GM23338 (cell line): ENCODE data around the gene CCDC181. TPM values are rescaled to one million over a fixed set of nuclear protein-coding genes. Genes with fewer than 3 reads are reported as not detected.

Experiments used
- ATAC-seq: fragments of 200-7000 bp; cut with Tn5 transposase; 3 replicates; pipeline ENCODE4 v1.9.1; 2020
- DNase-seq: peaks from one replicate; pipeline ENCODE4 v3.0.0-alpha.2; 2015; ENCODE audit warnings: low spot score
- H2AFZ ChIP-seq: fragments of 200-600 bp; sonication (generic); 2 replicates; pipeline ENCODE4 v1.8.0; 2016; ENCODE audit warnings: antibody characterized with exemption, mild to moderate bottlenecking, moderate library complexity
- H3F3A ChIP-seq: fragments of 200-600 bp; sonication (generic); replicated peaks from 2 replicates; pipeline ENCODE4 v1.8.0; 2017; ENCODE audit warnings: antibody characterized with exemption, mixed run types, low read depth
- H3K27ac ChIP-seq: fragments of 200-600 bp; sonication (generic); 2 replicates; pipeline ENCODE4 v1.6.1; 2016; ENCODE audit warnings: low read depth
- H3K27me3 ChIP-seq: fragments of 200-600 bp; sonication (generic); 2 replicates; pipeline ENCODE4 v1.8.0; 2016; ENCODE audit warnings: mild to moderate bottlenecking, mixed run types, moderate library complexity; ENCODE audit not compliant: insufficient read depth
- H3K36me3 ChIP-seq: fragments of 200-600 bp; sonication (generic); 2 replicates; pipeline ENCODE4 v1.8.0; 2016; ENCODE audit warnings: mild to moderate bottlenecking; ENCODE audit not compliant: insufficient read depth
- H3K4me1 ChIP-seq: fragments of 200-600 bp; sonication (generic); 2 replicates; pipeline ENCODE4 v1.8.0; 2016; ENCODE audit warnings: mild to moderate bottlenecking, moderate library complexity; ENCODE audit not compliant: insufficient read depth
- H3K4me2 ChIP-seq: fragments of 200-600 bp; sonication (generic); 2 replicates; pipeline ENCODE4 v1.7.1; 2017; ENCODE audit warnings: mixed run types
- H3K4me3 ChIP-seq: fragments of 200-600 bp; sonication (generic); 2 replicates; pipeline ENCODE4 v1.6.1; 2016; ENCODE audit warnings: mixed run types
- H3K79me2 ChIP-seq: fragments of 200-600 bp; sonication (generic); replicated peaks from 2 replicates; pipeline ENCODE4 v1.8.0; 2017; ENCODE audit warnings: mild to moderate bottlenecking; ENCODE audit not compliant: insufficient read depth
- H3K9me2 ChIP-seq: fragments of 200-600 bp; sonication (generic); 2 replicates; pipeline ENCODE4 v1.8.0; 2017; ENCODE audit not compliant: insufficient read depth
- H4K20me1 ChIP-seq: fragments of 200-600 bp; sonication (generic); replicated peaks from 2 replicates; pipeline ENCODE4 v1.8.0; 2017; ENCODE audit warnings: mild to moderate bottlenecking; ENCODE audit not compliant: insufficient read depth
- H3K27ac Mint-ChIP-seq: 2 replicates; pipeline ENCODE4 v1.8.0; 2020; ENCODE audit warnings: inconsistent platforms, mild to moderate bottlenecking, moderate library complexity, mixed read lengths
- H3K27me3 Mint-ChIP-seq: 3 replicates; pipeline ENCODE4 v1.8.0; 2022; ENCODE audit warnings: low read depth, mild to moderate bottlenecking, moderate library complexity, mixed read lengths, inconsistent platforms; ENCODE audit not compliant: insufficient read depth, poor library complexity
- H3K36me3 Mint-ChIP-seq: 3 replicates; pipeline ENCODE4 v1.8.0; 2021; ENCODE audit warnings: low read depth, mild to moderate bottlenecking, inconsistent platforms, moderate library complexity, mixed read lengths
- H3K4me1 Mint-ChIP-seq: 3 replicates; pipeline ENCODE4 v1.8.0; 2020; ENCODE audit warnings: mild to moderate bottlenecking, inconsistent platforms, mixed read lengths
- H3K4me3 Mint-ChIP-seq: 3 replicates; pipeline ENCODE4 v1.8.0; 2021; ENCODE audit warnings: moderate library complexity, mild to moderate bottlenecking, inconsistent platforms, mixed read lengths
- H3K9me3 Mint-ChIP-seq: 3 replicates; pipeline ENCODE4 v1.8.0; 2020; ENCODE audit warnings: moderate library complexity, mild to moderate bottlenecking, inconsistent platforms, mixed read lengths
- CREB1 ChIP-seq: fragments of 250-450 bp; sonication (Bioruptor Pico); IDR thresholded peaks from 2 replicates; pipeline ENCODE4 v1.5.0; 2020; ENCODE audit warnings: low read depth, mild to moderate bottlenecking, moderate library complexity
- EZH2phosphoT487 ChIP-seq: fragments of 200-600 bp; sonication (generic); IDR thresholded peaks from one replicate; pipeline ENCODE4 v1.8.1; 2018; ENCODE audit warnings: antibody characterized with exemption; ENCODE audit not compliant: unreplicated experiment
- JUNB ChIP-seq: IDR thresholded peaks from one replicate; pipeline ENCODE4 v1.6.1; 2016; ENCODE audit warnings: antibody characterized with exemption; ENCODE audit not compliant: unreplicated experiment
- NANOG ChIP-seq: IDR thresholded peaks from 2 replicates; pipeline ENCODE4 v1.6.1; 2016; ENCODE audit warnings: antibody characterized with exemption, borderline replicate concordance
- POLR2AphosphoS5 ChIP-seq: IDR thresholded peaks from 2 replicates; pipeline ENCODE4 v1.6.1; 2016; ENCODE audit warnings: antibody characterized with exemption, low read depth
- STAT1 ChIP-seq: IDR thresholded peaks from one replicate; pipeline ENCODE4 v1.6.1; 2016; ENCODE audit warnings: antibody characterized with exemption; ENCODE audit not compliant: unreplicated experiment
- long read RNA-seq: library from polyadenylated mRNA; unstranded; transcript quantifications from one replicate; pipeline ENCODE4 v2.0.0, GENCODE V29; 2020; ENCODE audit not compliant: unreplicated experiment
- polyA plus RNA-seq: library from polyadenylated mRNA; unstranded; fragments of >200 nt; fragmentation: Nextera tagmentation; extraction: Ambion mirVana; gene quantifications from 2 replicates; pipeline ENCODE4 v1.2.1, GENCODE V29; 2016
- total RNA-seq: library from RNA; depleted of rRNA; stranded (reverse); fragments of >200 nt; shearing (Covaris generic); gene quantifications from 2 replicates; pipeline ENCODE4 v1.2.3, GENCODE V29; 2014; rRNA removed
- TF ChIP-seq, protein P1 (sequence below): IDR thresholded peaks from 2 replicates; pipeline ENCODE4 v1.6.1; 2016; ENCODE audit warnings: antibody characterized with exemption
- TF ChIP-seq, protein P2 (sequence below): fragments of 250-450 bp; sonication (Bioruptor Pico); IDR thresholded peaks from 2 replicates; pipeline ENCODE4 v1.5.0; 2020; ENCODE audit warnings: mild to moderate bottlenecking, moderate library complexity
- TF ChIP-seq, protein P3 (sequence below), 2 experiments: fragments of 200-600 bp in 1 of 2; sonication (generic) in 1 of 2; conservative IDR thresholded peaks; 2 replicates each; pipeline versions ENCODE4 v1.5.1 to v1.6.1; 2016 to 2017; ENCODE audit warnings: antibody characterized with exemption in 2 of 2, low read depth in 2 of 2, mild to moderate bottlenecking in 2 of 2, moderate library complexity in 1 of 2

Gene CCDC181
- total RNA-seq, result 3.1 and 3.4 TPM in 2 replicates
- polyA plus RNA-seq, result 6.0 and 9.0 TPM in 2 replicates
- long read RNA-seq, partial matches to known transcripts, result 0 of 1 reads
- long read RNA-seq, other reads (novel, unspliced or antisense), result 0 of 1 reads

DNA sequence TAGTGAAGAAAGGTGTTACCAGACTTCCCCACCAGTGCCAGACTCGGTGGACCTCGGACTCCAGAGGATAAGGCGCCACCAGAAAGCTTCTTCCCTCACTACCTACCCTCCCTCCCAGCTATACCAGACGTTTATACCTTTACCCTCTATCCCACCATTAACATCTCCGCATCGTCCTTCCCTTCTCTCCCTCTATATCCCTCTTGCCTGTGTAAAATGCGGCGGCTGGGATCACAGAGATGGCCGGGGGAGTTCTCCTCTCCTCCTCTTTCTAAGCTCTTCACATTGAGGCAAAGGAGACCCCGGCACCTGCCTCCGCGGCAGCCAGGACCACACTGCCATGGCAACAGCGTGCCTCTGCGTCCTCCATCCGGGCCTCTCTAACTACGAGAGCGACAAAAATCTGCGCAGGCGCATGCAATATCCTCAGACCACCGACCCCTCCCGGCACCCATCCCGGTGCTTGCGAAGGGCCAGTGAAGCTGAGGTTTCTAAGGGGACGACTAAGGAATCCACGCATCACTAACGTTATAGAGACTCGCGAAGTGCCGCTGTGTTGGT lies at the start of gene CCDC181:
Gene CCDC181 (minus strand): TSS at position 394 of the 561 bp plus-strand sequence. CDS start 2,547 bp downstream, outside the sequence.
- Histone ChIP-seq H3K27ac (no peak within 1 kb of the TSS), H3F3A (no peaks in the 10 kb centered on the region), H3K9me2 (no peaks in the 10 kb centered on the region), H3K36me3 (no peaks in the 10 kb centered on the region), H4K20me1 (no peaks in the 10 kb centered on the region), H3K4me3 (peak within 1 kb of the TSS; percentile 59), H2AFZ (peak within 1 kb of the TSS; percentile 83; the same call in 1 of the 2 replicates), H3K79me2 (no peaks in the 10 kb centered on the region), H3K27me3 (peaks cover 23% of the 10 kb centered on the region), H3K4me1 (peaks cover 4% of the 10 kb centered on the region), H3K4me2 (peak within 1 kb of the TSS; percentile 79)
- H3K27ac Mint-ChIP-seq, result 0 out of 2 replicates have a peak within 1 kb of the TSS, but pooled peaks have one; percentile 76
- ATAC-seq (peak; percentile 100), DNase-seq (peak; percentile 97)
- peaks cover 10% of the 10 kb centered on the region; the same call in 2 of the 3 replicates for H3K4me1 Mint-ChIP-seq
- peak within 1 kb of the TSS; percentile 98 for H3K4me3 Mint-ChIP-seq
- H3K27me3 Mint-ChIP-seq, result peaks cover 6% of the 10 kb centered on the region
- TF ChIP-seq CREB1 (CRISPR knock-in tag), result peak; percentile 34; the same call in 1 of the 2 replicates
- TF ChIP-seq, protein P1, sequence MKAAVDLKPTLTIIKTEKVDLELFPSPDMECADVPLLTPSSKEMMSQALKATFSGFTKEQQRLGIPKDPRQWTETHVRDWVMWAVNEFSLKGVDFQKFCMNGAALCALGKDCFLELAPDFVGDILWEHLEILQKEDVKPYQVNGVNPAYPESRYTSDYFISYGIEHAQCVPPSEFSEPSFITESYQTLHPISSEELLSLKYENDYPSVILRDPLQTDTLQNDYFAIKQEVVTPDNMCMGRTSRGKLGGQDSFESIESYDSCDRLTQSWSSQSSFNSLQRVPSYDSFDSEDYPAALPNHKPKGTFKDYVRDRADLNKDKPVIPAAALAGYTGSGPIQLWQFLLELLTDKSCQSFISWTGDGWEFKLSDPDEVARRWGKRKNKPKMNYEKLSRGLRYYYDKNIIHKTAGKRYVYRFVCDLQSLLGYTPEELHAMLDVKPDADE, result no peak
- peak; percentile 64 for TF ChIP-seq POLR2AphosphoS5
- peaks cover 3% of the 10 kb centered on the region; the same call in 1 of the 3 replicates for H3K9me3 Mint-ChIP-seq
- no peaks in the 10 kb centered on the region for H3K36me3 Mint-ChIP-seq

DNA sequence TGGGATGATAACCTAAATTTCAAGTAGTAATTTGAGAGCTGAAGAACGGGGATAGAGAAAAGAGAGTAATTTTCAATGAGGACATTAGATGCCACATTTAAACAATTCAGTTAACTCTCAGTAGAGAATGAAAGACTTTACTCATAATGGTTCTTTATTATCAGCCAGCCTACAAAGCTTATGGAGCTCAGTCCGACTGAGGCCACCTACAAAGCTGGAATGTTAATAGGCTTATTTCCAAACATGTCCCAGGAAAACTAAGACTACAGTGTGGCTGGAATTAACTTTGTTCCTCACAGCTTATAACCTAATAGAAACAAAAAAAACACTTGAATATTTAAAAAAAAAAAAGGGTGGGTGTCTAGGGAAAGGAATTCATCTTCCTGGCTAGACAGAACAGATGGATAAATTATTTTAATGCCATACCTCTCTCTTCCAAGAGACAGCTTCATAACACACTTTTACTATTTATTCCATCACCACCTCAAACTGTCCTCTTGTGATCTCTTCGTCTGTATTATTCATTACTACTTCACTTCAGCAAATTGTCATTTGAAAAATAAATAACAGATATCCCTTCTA lies 48.6 kb upstream of the CCDC181 start:
- Mint-ChIP-seq H3K27me3 (peaks cover 2% of the 10 kb centered on the region), H3K4me1 (peaks cover 23% of the 10 kb centered on the region), H3K36me3 (peaks cover 13% of the 10 kb centered on the region), H3K4me3 (no peak overlapping the region), H3K9me3 (no peaks in the 10 kb centered on the region), H3K27ac (no peak overlapping the region)
- no peak overlapping the region for H2AFZ ChIP-seq
- H3K79me2 ChIP-seq, result peaks cover 51% of the 10 kb centered on the region
- DNase-seq (no peak), ATAC-seq (no peak)
- H3K4me1 ChIP-seq, result peaks cover 23% of the 10 kb centered on the region
- no peak overlapping the region for H3K27ac ChIP-seq
- peaks cover 2% of the 10 kb centered on the region; the same call in 1 of the 2 replicates for H4K20me1 ChIP-seq
- H3K4me2 ChIP-seq, result no peak overlapping the region
- H3K36me3 ChIP-seq, result peaks cover 3% of the 10 kb centered on the region
- no peaks in the 10 kb centered on the region for H3K27me3 ChIP-seq
- TF ChIP-seq, protein P2, sequence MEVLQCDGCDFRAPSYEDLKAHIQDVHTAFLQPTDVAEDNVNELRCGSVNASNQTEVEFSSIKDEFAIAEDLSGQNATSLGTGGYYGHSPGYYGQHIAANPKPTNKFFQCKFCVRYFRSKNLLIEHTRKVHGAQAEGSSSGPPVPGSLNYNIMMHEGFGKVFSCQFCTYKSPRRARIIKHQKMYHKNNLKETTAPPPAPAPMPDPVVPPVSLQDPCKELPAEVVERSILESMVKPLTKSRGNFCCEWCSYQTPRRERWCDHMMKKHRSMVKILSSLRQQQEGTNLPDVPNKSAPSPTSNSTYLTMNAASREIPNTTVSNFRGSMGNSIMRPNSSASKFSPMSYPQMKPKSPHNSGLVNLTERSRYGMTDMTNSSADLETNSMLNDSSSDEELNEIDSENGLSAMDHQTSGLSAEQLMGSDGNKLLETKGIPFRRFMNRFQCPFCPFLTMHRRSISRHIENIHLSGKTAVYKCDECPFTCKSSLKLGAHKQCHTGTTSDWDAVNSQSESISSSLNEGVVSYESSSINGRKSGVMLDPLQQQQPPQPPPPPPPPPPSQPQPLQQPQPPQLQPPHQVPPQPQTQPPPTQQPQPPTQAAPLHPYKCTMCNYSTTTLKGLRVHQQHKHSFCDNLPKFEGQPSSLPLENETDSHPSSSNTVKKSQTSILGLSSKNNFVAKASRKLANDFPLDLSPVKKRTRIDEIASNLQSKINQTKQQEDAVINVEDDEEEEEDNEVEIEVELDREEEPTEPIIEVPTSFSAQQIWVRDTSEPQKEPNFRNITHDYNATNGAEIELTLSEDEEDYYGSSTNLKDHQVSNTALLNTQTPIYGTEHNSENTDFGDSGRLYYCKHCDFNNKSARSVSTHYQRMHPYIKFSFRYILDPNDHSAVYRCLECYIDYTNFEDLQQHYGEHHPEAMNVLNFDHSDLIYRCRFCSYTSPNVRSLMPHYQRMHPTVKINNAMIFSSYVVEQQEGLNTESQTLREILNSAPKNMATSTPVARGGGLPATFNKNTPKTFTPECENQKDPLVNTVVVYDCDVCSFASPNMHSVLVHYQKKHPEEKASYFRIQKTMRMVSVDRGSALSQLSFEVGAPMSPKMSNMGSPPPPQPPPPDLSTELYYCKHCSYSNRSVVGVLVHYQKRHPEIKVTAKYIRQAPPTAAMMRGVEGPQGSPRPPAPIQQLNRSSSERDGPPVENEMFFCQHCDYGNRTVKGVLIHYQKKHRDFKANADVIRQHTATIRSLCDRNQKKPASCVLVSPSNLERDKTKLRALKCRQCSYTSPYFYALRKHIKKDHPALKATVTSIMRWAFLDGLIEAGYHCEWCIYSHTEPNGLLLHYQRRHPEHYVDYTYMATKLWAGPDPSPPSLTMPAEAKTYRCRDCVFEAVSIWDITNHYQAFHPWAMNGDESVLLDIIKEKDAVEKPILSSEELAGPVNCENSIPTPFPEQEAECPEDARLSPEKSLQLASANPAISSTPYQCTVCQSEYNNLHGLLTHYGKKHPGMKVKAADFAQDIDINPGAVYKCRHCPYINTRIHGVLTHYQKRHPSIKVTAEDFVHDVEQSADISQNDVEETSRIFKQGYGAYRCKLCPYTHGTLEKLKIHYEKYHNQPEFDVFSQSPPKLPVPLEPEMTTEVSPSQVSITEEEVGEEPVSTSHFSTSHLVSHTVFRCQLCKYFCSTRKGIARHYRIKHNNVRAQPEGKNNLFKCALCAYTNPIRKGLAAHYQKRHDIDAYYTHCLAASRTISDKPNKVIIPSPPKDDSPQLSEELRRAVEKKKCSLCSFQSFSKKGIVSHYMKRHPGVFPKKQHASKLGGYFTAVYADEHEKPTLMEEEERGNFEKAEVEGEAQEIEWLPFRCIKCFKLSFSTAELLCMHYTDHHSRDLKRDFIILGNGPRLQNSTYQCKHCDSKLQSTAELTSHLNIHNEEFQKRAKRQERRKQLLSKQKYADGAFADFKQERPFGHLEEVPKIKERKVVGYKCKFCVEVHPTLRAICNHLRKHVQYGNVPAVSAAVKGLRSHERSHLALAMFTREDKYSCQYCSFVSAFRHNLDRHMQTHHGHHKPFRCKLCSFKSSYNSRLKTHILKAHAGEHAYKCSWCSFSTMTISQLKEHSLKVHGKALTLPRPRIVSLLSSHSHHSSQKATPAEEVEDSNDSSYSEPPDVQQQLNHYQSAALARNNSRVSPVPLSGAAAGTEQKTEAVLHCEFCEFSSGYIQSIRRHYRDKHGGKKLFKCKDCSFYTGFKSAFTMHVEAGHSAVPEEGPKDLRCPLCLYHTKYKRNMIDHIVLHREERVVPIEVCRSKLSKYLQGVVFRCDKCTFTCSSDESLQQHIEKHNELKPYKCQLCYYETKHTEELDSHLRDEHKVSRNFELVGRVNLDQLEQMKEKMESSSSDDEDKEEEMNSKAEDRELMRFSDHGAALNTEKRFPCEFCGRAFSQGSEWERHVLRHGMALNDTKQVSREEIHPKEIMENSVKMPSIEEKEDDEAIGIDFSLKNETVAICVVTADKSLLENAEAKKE (CRISPR knock-in tag), result no peak
- TF ChIP-seq, protein P3, sequence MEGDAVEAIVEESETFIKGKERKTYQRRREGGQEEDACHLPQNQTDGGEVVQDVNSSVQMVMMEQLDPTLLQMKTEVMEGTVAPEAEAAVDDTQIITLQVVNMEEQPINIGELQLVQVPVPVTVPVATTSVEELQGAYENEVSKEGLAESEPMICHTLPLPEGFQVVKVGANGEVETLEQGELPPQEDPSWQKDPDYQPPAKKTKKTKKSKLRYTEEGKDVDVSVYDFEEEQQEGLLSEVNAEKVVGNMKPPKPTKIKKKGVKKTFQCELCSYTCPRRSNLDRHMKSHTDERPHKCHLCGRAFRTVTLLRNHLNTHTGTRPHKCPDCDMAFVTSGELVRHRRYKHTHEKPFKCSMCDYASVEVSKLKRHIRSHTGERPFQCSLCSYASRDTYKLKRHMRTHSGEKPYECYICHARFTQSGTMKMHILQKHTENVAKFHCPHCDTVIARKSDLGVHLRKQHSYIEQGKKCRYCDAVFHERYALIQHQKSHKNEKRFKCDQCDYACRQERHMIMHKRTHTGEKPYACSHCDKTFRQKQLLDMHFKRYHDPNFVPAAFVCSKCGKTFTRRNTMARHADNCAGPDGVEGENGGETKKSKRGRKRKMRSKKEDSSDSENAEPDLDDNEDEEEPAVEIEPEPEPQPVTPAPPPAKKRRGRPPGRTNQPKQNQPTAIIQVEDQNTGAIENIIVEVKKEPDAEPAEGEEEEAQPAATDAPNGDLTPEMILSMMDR (conservative IDR thresholded peaks at IDR 0.05; ENCODE audit: low read depth in 2 of 2), result no peak
- TF ChIP-seq NANOG (no peak), EZH2phosphoT487 (no peak), STAT1 (no peak), JUNB (no peak)
- H3F3A ChIP-seq, result no peaks in the 10 kb centered on the region
- H3K4me3 ChIP-seq, result no peak overlapping the region
- H3K9me2 ChIP-seq, result no peaks in the 10 kb centered on the region
